CD4-positive, alpha-beta T cell (primary cell): ENCODE results near the gene LPAR1. TPM values are rescaled to one million over a fixed set of nuclear protein-coding genes. Genes with fewer than 3 reads are reported as not detected.
A peak's percentile ranks its signal among the peaks of the same experiment; 100 is the strongest.

Experiments
- ATAC-seq: fragments of 200-7000 bp; cut with Tn5 transposase; one replicate; pipeline ENCODE4 v1.10.0; 2022; ENCODE audit warnings: mild to moderate bottlenecking; ENCODE audit not compliant: poor library complexity
- CTCF ChIA-PET: fragments of 350-600 bp; sonication (Branson Sonifier 250); formaldehyde crosslinking; loops from one replicate; lab custom pipeline; 2021; ENCODE audit warnings: antibody characterized with exemption, inconsistent platforms; lab: Charles Lee
- POLR2A ChIA-PET: fragments of 350-600 bp; sonication (Branson Sonifier 250); formaldehyde crosslinking; loops from one replicate; lab custom pipeline; 2021; ENCODE audit warnings: antibody characterized with exemption, inconsistent platforms; lab: Charles Lee
- DNase-seq, 14 experiments: peaks; one replicate each; pipeline ENCODE4 v3.0.0-alpha.2; 2013 to 2020; ENCODE audit warnings: mixed read lengths in 2 of 14
- H3K27ac ChIP-seq, 2 donors: one replicate each; pipeline versions ENCODE4 v1.5.1 to v1.7.0; 2013; ENCODE audit warnings: low read length in 2 of 2, low read depth in 1 of 2, mild to moderate bottlenecking in 1 of 2
- H3K27me3 ChIP-seq, 2 experiments: 1 replicate in 1 of 2; 2 replicates in 1 of 2; pipeline versions ENCODE4 v1.6.1 to v1.7.0; 2013; ENCODE audit warnings: low read length in 2 of 2, control low read depth in 1 of 2, mild to moderate bottlenecking in 1 of 2, moderate library complexity in 1 of 2; ENCODE audit not compliant: insufficient read depth in 2 of 2, control insufficient read depth in 1 of 2
- H3K36me3 ChIP-seq: one replicate; pipeline ENCODE4 v1.6.1; 2013; ENCODE audit warnings: low read length, control low read depth; ENCODE audit not compliant: insufficient read depth
- H3K4me1 ChIP-seq: one replicate; pipeline ENCODE4 v1.6.1; 2013; ENCODE audit warnings: low read length, control low read depth; ENCODE audit not compliant: insufficient read depth
- H3K4me3 ChIP-seq: one replicate; pipeline ENCODE4 v1.5.1; 2013; ENCODE audit warnings: mild to moderate bottlenecking, low read length, moderate library complexity
- H3K9me3 ChIP-seq, 2 experiments: 1 replicate in 1 of 2; 2 replicates in 1 of 2; pipeline versions ENCODE4 v1.6.1 to v1.7.0; 2013; ENCODE audit warnings: low read length in 2 of 2, mild to moderate bottlenecking in 2 of 2, control low read depth in 1 of 2, moderate library complexity in 1 of 2; ENCODE audit not compliant: control insufficient read depth in 1 of 2, insufficient read depth in 1 of 2
- H3K27ac Mint-ChIP-seq: one replicate; pipeline ENCODE4 v1.8.0; 2020; ENCODE audit warnings: mixed read lengths
- H3K27me3 Mint-ChIP-seq: one replicate; pipeline ENCODE4 v1.8.0; 2021; ENCODE audit warnings: mixed read lengths
- H3K36me3 Mint-ChIP-seq: one replicate; pipeline ENCODE4 v1.8.0; 2021; ENCODE audit warnings: low read depth, mixed read lengths
- H3K4me1 Mint-ChIP-seq: one replicate; pipeline ENCODE4 v1.8.0; 2021; ENCODE audit warnings: low read depth, mixed read lengths
- H3K4me3 Mint-ChIP-seq: one replicate; pipeline ENCODE4 v1.8.0; 2020; ENCODE audit warnings: mild to moderate bottlenecking, mixed read lengths
- H3K9me3 Mint-ChIP-seq: one replicate; pipeline ENCODE4 v1.8.0; 2020; ENCODE audit warnings: mixed read lengths
- CTCF ChIP-seq: fragments of 200-600 bp; IDR thresholded peaks from one replicate; pipeline ENCODE4 v1.8.0; 2022; ENCODE audit warnings: antibody characterized with exemption, mild to moderate bottlenecking
- intact Hi-C, 2 experiments: fragments of 100-400 bp; cut with DNase I in 1 of 2; cut with micrococcal nuclease in 1 of 2; formaldehyde crosslinking; loops; one replicate each; pipeline versions ENCODE4 v1.15.1 to v1.9.0; 2023 to 2025; cut with DNase I, micrococcal nuclease
- total RNA-seq, 174 experiments: library from RNA in 2 of 174; stranded (reverse) in 2 of 174; gene quantifications; one replicate each; pipeline ENCODE4 v1.2.3 and lab custom pipeline; 2021 to 2026

The LPAR1 gene
- total RNA-seq, 2 experiments from 2014 or later = not detected

GRCh38 chr9:110919609-110920008 is 118.7 kb downstream of the LPAR1 start:
- Mint-ChIP-seq H3K27me3 (no peaks in the 10 kb centered on the region), H3K9me3 (no peaks in the 10 kb centered on the region), H3K4me1 (no peaks in the 10 kb centered on the region), H3K36me3 (no peaks in the 10 kb centered on the region), H3K27ac (no peak overlapping the region), H3K4me3 (no peak overlapping the region)
- no peaks in the 10 kb centered on the region for H3K4me1 ChIP-seq
- DNase-seq (peak in 2 of 14 experiments; percentile 5 to 12), ATAC-seq (no peak)
- no peaks in the 10 kb centered on the region for H3K9me3 ChIP-seq
- no peaks in the 10 kb centered on the region for H3K36me3 ChIP-seq
- H3K4me3 ChIP-seq = no peak overlapping the region
- no peak overlapping the region for H3K27ac ChIP-seq
- intact Hi-C loops = no loop called here
- ChIA-PET CTCF (no interaction called here), POLR2A (no interaction called here)
- no peaks in the 10 kb centered on the region for H3K27me3 ChIP-seq
- TF ChIP-seq CTCF = no peak

GRCh38 chr9:110919050-110919435 is 119.2 kb downstream of the LPAR1 start:
- no peaks in the 10 kb centered on the region for H3K27me3 ChIP-seq
- no peaks in the 10 kb centered on the region for H3K4me1 ChIP-seq
- H3K27ac ChIP-seq = no peak overlapping the region
- intact Hi-C loops = no loop called here
- H3K27ac Mint-ChIP-seq = no peak overlapping the region
- H3K4me3 Mint-ChIP-seq = no peak overlapping the region
- no peaks in the 10 kb centered on the region for H3K27me3 Mint-ChIP-seq
- ATAC-seq (no peak), DNase-seq (no peak)
- ChIA-PET CTCF (no interaction called here), POLR2A (no interaction called here)
- no peaks in the 10 kb centered on the region for H3K9me3 Mint-ChIP-seq
- TF ChIP-seq CTCF = no peak
- no peaks in the 10 kb centered on the region for H3K4me1 Mint-ChIP-seq
- no peaks in the 10 kb centered on the region for H3K36me3 ChIP-seq
- no peaks in the 10 kb centered on the region for H3K36me3 Mint-ChIP-seq
- H3K4me3 ChIP-seq = no peak overlapping the region
- H3K9me3 ChIP-seq = no peaks in the 10 kb centered on the region

GRCh38 chr9:110918316-110919049 is 119.8 kb downstream of the LPAR1 start:
- H3K4me1 Mint-ChIP-seq = no peaks in the 10 kb centered on the region
- H3K9me3 ChIP-seq = no peaks in the 10 kb centered on the region
- no peaks in the 10 kb centered on the region for H3K36me3 Mint-ChIP-seq
- peaks cover 3% of the 10 kb centered on the region for H3K9me3 Mint-ChIP-seq
- no peaks in the 10 kb centered on the region for H3K27me3 Mint-ChIP-seq
- no peak overlapping the region for H3K4me3 Mint-ChIP-seq
- H3K4me3 ChIP-seq = no peak overlapping the region
- CTCF ChIA-PET = no interaction called here
- POLR2A ChIA-PET = no interaction called here
- H3K27ac ChIP-seq = no peak overlapping the region
- no peak for DNase-seq
- TF ChIP-seq CTCF = no peak
- ATAC-seq = no peak
- H3K27me3 ChIP-seq = no peaks in the 10 kb centered on the region
- H3K36me3 ChIP-seq = no peaks in the 10 kb centered on the region
- no peaks in the 10 kb centered on the region for H3K4me1 ChIP-seq
- H3K27ac Mint-ChIP-seq = no peak overlapping the region
- intact Hi-C loops = no loop called here
